ENCODE results near the gene FOXK2. TPM values are rescaled to one million over a fixed set of nuclear protein-coding genes. Genes with fewer than 3 reads are reported as not detected.

Gene FOXK2
- total RNA-seq, 1 experiment from 2014 or later: 96.2 TPM

- Mint-ChIP-seq H3K27me3 (ENCODE audit: unreplicated experiment) (no peaks in the 10 kb centered on the region), H3K27ac (ENCODE audit: unreplicated experiment) (peak overlapping the region; percentile 13), H3K4me1 (ENCODE audit: low read depth, unreplicated experiment) (peaks cover 53% of the 10 kb centered on the region), H3K36me3 (ENCODE audit: insufficient read depth, unreplicated experiment) (peaks cover 25% of the 10 kb centered on the region), H3K9me3 (ENCODE audit: low read depth, unreplicated experiment) (no peaks in the 10 kb centered on the region), H3K4me3 (ENCODE audit: low read depth, unreplicated experiment) (no peak overlapping the region)
- no TSS peak for BruUV-seq (replicated peaks)
- DNase-seq: no peak
- CTCF ChIA-PET: no interaction called here
- TF ChIP-seq CTCF (IDR thresholded peaks at IDR 0.05; ENCODE audit: unreplicated experiment): no peak
- intact Hi-C loops (cut with micrococcal nuclease; ENCODE audit: unreplicated experiment): no loop called here
Measured at GRCh38 chr17:82527898-82528297, 8.4 kb downstream of the FOXK2 start.

- H3K27me3 Mint-ChIP-seq (ENCODE audit: unreplicated experiment): no peaks in the 10 kb centered on the region
- TF ChIP-seq CTCF (IDR thresholded peaks at IDR 0.05; ENCODE audit: unreplicated experiment): no peak
- H3K4me3 Mint-ChIP-seq (ENCODE audit: low read depth, unreplicated experiment): no peak overlapping the region
- CTCF ChIA-PET: interaction anchor here (0.7 kb wide), 1 partner anchor 127 kb away, joined by 7 read pairs; no protein-coding TSS in a partner anchor
- intact Hi-C loops (cut with micrococcal nuclease; ENCODE audit: unreplicated experiment): no loop called here
- BruUV-seq (replicated peaks): no TSS peak
- peak; percentile 62 for DNase-seq
- peak overlapping the region; percentile 13 for H3K27ac Mint-ChIP-seq (ENCODE audit: unreplicated experiment)
- H3K4me1 Mint-ChIP-seq (ENCODE audit: low read depth, unreplicated experiment): peaks cover 48% of the 10 kb centered on the region
- H3K9me3 Mint-ChIP-seq (ENCODE audit: low read depth, unreplicated experiment): no peaks in the 10 kb centered on the region
- peaks cover 21% of the 10 kb centered on the region for H3K36me3 Mint-ChIP-seq (ENCODE audit: insufficient read depth, unreplicated experiment)
Measured at GRCh38 chr17:82528484-82529265, 9.1 kb downstream of the FOXK2 start.

GRCh38 chr17:82529914-82530300, 10.4 kb downstream of the FOXK2 start:
- CTCF ChIA-PET: no interaction called here
- no peak for DNase-seq
- no peak overlapping the region for H3K27ac Mint-ChIP-seq (ENCODE audit: unreplicated experiment)
- no peaks in the 10 kb centered on the region for H3K27me3 Mint-ChIP-seq (ENCODE audit: unreplicated experiment)
- H3K4me1 Mint-ChIP-seq (ENCODE audit: low read depth, unreplicated experiment): peaks cover 51% of the 10 kb centered on the region
- BruUV-seq (replicated peaks): no TSS peak
- intact Hi-C loops (cut with micrococcal nuclease; ENCODE audit: unreplicated experiment): no loop called here
- no peaks in the 10 kb centered on the region for H3K9me3 Mint-ChIP-seq (ENCODE audit: low read depth, unreplicated experiment)
- no peak for TF ChIP-seq CTCF (IDR thresholded peaks at IDR 0.05; ENCODE audit: unreplicated experiment)
- H3K4me3 Mint-ChIP-seq (ENCODE audit: low read depth, unreplicated experiment): no peak overlapping the region
- H3K36me3 Mint-ChIP-seq (ENCODE audit: insufficient read depth, unreplicated experiment): peaks cover 14% of the 10 kb centered on the region

GRCh38 chr17:82531431-82531881, 11.9 kb downstream of the FOXK2 start:
- Mint-ChIP-seq H3K27me3 (ENCODE audit: unreplicated experiment) (no peaks in the 10 kb centered on the region), H3K27ac (ENCODE audit: unreplicated experiment) (peak overlapping the region; percentile 47), H3K4me1 (ENCODE audit: low read depth, unreplicated experiment) (peaks cover 59% of the 10 kb centered on the region), H3K4me3 (ENCODE audit: low read depth, unreplicated experiment) (peak overlapping the region; percentile 44), H3K9me3 (ENCODE audit: low read depth, unreplicated experiment) (no peaks in the 10 kb centered on the region), H3K36me3 (ENCODE audit: insufficient read depth, unreplicated experiment) (peaks cover 19% of the 10 kb centered on the region)
- no peak for DNase-seq
- no TSS peak for BruUV-seq (replicated peaks)
- intact Hi-C loops (cut with micrococcal nuclease; ENCODE audit: unreplicated experiment): no loop called here
- TF ChIP-seq CTCF (IDR thresholded peaks at IDR 0.05; ENCODE audit: unreplicated experiment): no peak
- CTCF ChIA-PET: interaction anchor here (0.9 kb wide), 1 partner anchor 13 kb away, joined by 3 read pairs; no protein-coding TSS in a partner anchor
